ENCODE results near the gene FUT7.

The FUT7 gene

GRCh38 chr9:137042751-137043727 lies 11.2 kb upstream of the FUT7 start:
- no peak overlapping the region for H2BK5ac ChIP-seq (ENCODE audit: low read length)
- H3K4me1 ChIP-seq (ENCODE audit: control insufficient read depth, low read depth, low read length): no peaks in the 10 kb centered on the region
- H3K79me1 ChIP-seq (ENCODE audit: low read length): no peaks in the 10 kb centered on the region
- DNase-seq: no peak
- H3K27ac ChIP-seq (ENCODE audit: low read depth, low read length): no peak overlapping the region
- H4K5ac ChIP-seq (ENCODE audit: low read length): no peak overlapping the region
- no peaks in the 10 kb centered on the region for H3K79me2 ChIP-seq (ENCODE audit: control insufficient read depth, insufficient read depth, low read length)
- H3K9ac ChIP-seq (ENCODE audit: low read length): no peak overlapping the region
- WGBS (ENCODE audit: extremely low coverage, insufficient coverage, low lambda C conversion rate): no CpG with 5 or more reads among the region's 36 CpGs
- no peak overlapping the region for H3K23ac ChIP-seq (ENCODE audit: low read length)
- no peak overlapping the region for H2BK15ac ChIP-seq (replicated peaks; ENCODE audit: low read depth)
- no peak overlapping the region for H3K4me2 ChIP-seq (ENCODE audit: low read length)
- H3K56ac ChIP-seq (ENCODE audit: low read length): no peak overlapping the region
- no peak overlapping the region for H3K4me3 ChIP-seq (ENCODE audit: low read length)
- no peak overlapping the region for H3K18ac ChIP-seq (ENCODE audit: low read length)
- H2BK120ac ChIP-seq (ENCODE audit: low read depth, low read length): no peak overlapping the region
- no peak overlapping the region for H3K4ac ChIP-seq (ENCODE audit: low read depth, low read length)
- H3K36me3 ChIP-seq (ENCODE audit: control insufficient read depth, insufficient read depth, low read length): no peaks in the 10 kb centered on the region
- peaks cover 7% of the 10 kb centered on the region for H3K27me3 ChIP-seq (ENCODE audit: insufficient read depth, low read length, poor library complexity)
- no peak overlapping the region for H2AK5ac ChIP-seq (ENCODE audit: low read length)
- no peak overlapping the region for H4K8ac ChIP-seq (ENCODE audit: low read depth, low read length)

DNA sequence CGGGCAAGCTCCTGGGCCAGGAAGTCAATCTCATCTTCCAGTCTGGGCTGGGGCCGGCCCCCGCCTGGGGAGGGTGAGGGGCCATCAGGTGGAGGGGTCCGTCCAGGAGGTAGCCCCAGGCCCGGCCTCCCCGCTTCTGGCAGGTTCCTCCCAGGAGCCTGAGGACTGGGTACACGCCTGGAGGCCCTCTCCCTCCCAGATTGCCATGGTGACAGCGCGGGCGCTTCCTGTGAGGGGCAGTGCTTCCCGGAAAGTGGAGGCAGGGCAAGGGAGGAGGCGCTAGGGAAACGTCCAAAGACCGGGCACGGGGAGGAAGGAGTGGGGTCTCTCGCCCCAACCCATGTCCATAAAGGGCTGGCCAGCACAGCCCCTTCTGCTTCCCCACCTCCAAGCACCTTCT lies 9.2 kb upstream of the FUT7 start:
- H3K79me1 ChIP-seq (ENCODE audit: low read length): no peaks in the 10 kb centered on the region
- H3K18ac ChIP-seq (ENCODE audit: low read length): no peak overlapping the region
- H2BK5ac ChIP-seq (ENCODE audit: low read length): no peak overlapping the region
- no peak overlapping the region for H2BK15ac ChIP-seq (replicated peaks; ENCODE audit: low read depth)
- WGBS (ENCODE audit: extremely low coverage, insufficient coverage, low lambda C conversion rate): no CpG with 5 or more reads among the region's 16 CpGs
- no peak overlapping the region for H3K4ac ChIP-seq (ENCODE audit: low read depth, low read length)
- H3K4me1 ChIP-seq (ENCODE audit: control insufficient read depth, low read depth, low read length): no peaks in the 10 kb centered on the region
- no peak overlapping the region for H3K9ac ChIP-seq (ENCODE audit: low read length)
- H4K5ac ChIP-seq (ENCODE audit: low read length): no peak overlapping the region
- DNase-seq: no peak
- H3K23ac ChIP-seq (ENCODE audit: low read length): no peak overlapping the region
- no peaks in the 10 kb centered on the region for H3K36me3 ChIP-seq (ENCODE audit: control insufficient read depth, insufficient read depth, low read length)
- H3K79me2 ChIP-seq (ENCODE audit: control insufficient read depth, insufficient read depth, low read length): no peaks in the 10 kb centered on the region
- no peak overlapping the region for H2AK5ac ChIP-seq (ENCODE audit: low read length)
- no peak overlapping the region for H3K4me3 ChIP-seq (ENCODE audit: low read length)
- H3K56ac ChIP-seq (ENCODE audit: low read length): no peak overlapping the region
- no peak overlapping the region for H3K27ac ChIP-seq (ENCODE audit: low read depth, low read length)
- H4K8ac ChIP-seq (ENCODE audit: low read depth, low read length): no peak overlapping the region
- H3K4me2 ChIP-seq (ENCODE audit: low read length): no peak overlapping the region
- no peak overlapping the region for H2BK120ac ChIP-seq (ENCODE audit: low read depth, low read length)
- H3K27me3 ChIP-seq (ENCODE audit: insufficient read depth, low read length, poor library complexity): peaks cover 7% of the 10 kb centered on the region

GRCh38 chr9:137040568-137040967 lies 8.7 kb upstream of the FUT7 start:
- peaks cover 7% of the 10 kb centered on the region for H3K27me3 ChIP-seq (ENCODE audit: insufficient read depth, low read length, poor library complexity)
- no CpG with 5 or more reads among the region's 23 CpGs for WGBS (ENCODE audit: extremely low coverage, insufficient coverage, low lambda C conversion rate)
- H2BK15ac ChIP-seq (replicated peaks; ENCODE audit: low read depth): no peak overlapping the region
- H3K4me3 ChIP-seq (ENCODE audit: low read length): no peak overlapping the region
- no peak overlapping the region for H2BK120ac ChIP-seq (ENCODE audit: low read depth, low read length)
- no peak overlapping the region for H3K27ac ChIP-seq (ENCODE audit: low read depth, low read length)
- no peak overlapping the region for H3K18ac ChIP-seq (ENCODE audit: low read length)
- no peak overlapping the region for H3K4me2 ChIP-seq (ENCODE audit: low read length)
- H3K56ac ChIP-seq (ENCODE audit: low read length): no peak overlapping the region
- H3K9ac ChIP-seq (ENCODE audit: low read length): no peak overlapping the region
- H3K4ac ChIP-seq (ENCODE audit: low read depth, low read length): no peak overlapping the region
- H4K5ac ChIP-seq (ENCODE audit: low read length): no peak overlapping the region
- no peaks in the 10 kb centered on the region for H3K79me2 ChIP-seq (ENCODE audit: control insufficient read depth, insufficient read depth, low read length)
- no peak overlapping the region for H3K23ac ChIP-seq (ENCODE audit: low read length)
- H3K4me1 ChIP-seq (ENCODE audit: control insufficient read depth, low read depth, low read length): no peaks in the 10 kb centered on the region
- no peaks in the 10 kb centered on the region for H3K79me1 ChIP-seq (ENCODE audit: low read length)
- no peak overlapping the region for H4K8ac ChIP-seq (ENCODE audit: low read depth, low read length)
- no peak for DNase-seq
- H3K36me3 ChIP-seq (ENCODE audit: control insufficient read depth, insufficient read depth, low read length): no peaks in the 10 kb centered on the region
- no peak overlapping the region for H2AK5ac ChIP-seq (ENCODE audit: low read length)
- H2BK5ac ChIP-seq (ENCODE audit: low read length): no peak overlapping the region

GRCh38 chr9:137039611-137040366 lies 7.9 kb upstream of the FUT7 start:
- Histone ChIP-seq H2BK15ac (replicated peaks; ENCODE audit: low read depth) (no peak overlapping the region), H3K4me1 (ENCODE audit: control insufficient read depth, low read depth, low read length) (no peaks in the 10 kb centered on the region), H2AK5ac (ENCODE audit: low read length) (no peak overlapping the region), H3K4me3 (ENCODE audit: low read length) (no peak overlapping the region), H3K18ac (ENCODE audit: low read length) (no peak overlapping the region), H3K23ac (ENCODE audit: low read length) (no peak overlapping the region), H3K9ac (ENCODE audit: low read length) (no peak overlapping the region), H3K79me2 (ENCODE audit: control insufficient read depth, insufficient read depth, low read length) (no peaks in the 10 kb centered on the region), H2BK120ac (ENCODE audit: low read depth, low read length) (no peak overlapping the region), H4K5ac (ENCODE audit: low read length) (no peak overlapping the region), H3K4ac (ENCODE audit: low read depth, low read length) (no peak overlapping the region), H3K27me3 (ENCODE audit: insufficient read depth, low read length, poor library complexity) (peaks cover 3% of the 10 kb centered on the region), H3K4me2 (ENCODE audit: low read length) (no peak overlapping the region), H2BK5ac (ENCODE audit: low read length) (no peak overlapping the region), H3K27ac (ENCODE audit: low read depth, low read length) (no peak overlapping the region), H3K79me1 (ENCODE audit: low read length) (no peaks in the 10 kb centered on the region), H3K56ac (ENCODE audit: low read length) (no peak overlapping the region), H3K36me3 (ENCODE audit: control insufficient read depth, insufficient read depth, low read length) (no peaks in the 10 kb centered on the region), H4K8ac (ENCODE audit: low read depth, low read length) (no peak overlapping the region)
- no CpG with 5 or more reads among the region's 32 CpGs for WGBS (ENCODE audit: extremely low coverage, insufficient coverage, low lambda C conversion rate)
- no peak for DNase-seq

GRCh38 chr9:137038916-137039315 lies 7.0 kb upstream of the FUT7 start:
- no peak overlapping the region for H3K23ac ChIP-seq (ENCODE audit: low read length)
- no peak overlapping the region for H2BK120ac ChIP-seq (ENCODE audit: low read depth, low read length)
- H3K79me2 ChIP-seq (ENCODE audit: control insufficient read depth, insufficient read depth, low read length): no peaks in the 10 kb centered on the region
- WGBS (ENCODE audit: extremely low coverage, insufficient coverage, low lambda C conversion rate): no CpG with 5 or more reads among the region's 9 CpGs
- no peaks in the 10 kb centered on the region for H3K79me1 ChIP-seq (ENCODE audit: low read length)
- H3K36me3 ChIP-seq (ENCODE audit: control insufficient read depth, insufficient read depth, low read length): no peaks in the 10 kb centered on the region
- no peak overlapping the region for H2BK5ac ChIP-seq (ENCODE audit: low read length)
- no peak overlapping the region for H3K18ac ChIP-seq (ENCODE audit: low read length)
- H3K4me2 ChIP-seq (ENCODE audit: low read length): no peak overlapping the region
- no peak overlapping the region for H4K8ac ChIP-seq (ENCODE audit: low read depth, low read length)
- DNase-seq: no peak
- H4K5ac ChIP-seq (ENCODE audit: low read length): no peak overlapping the region
- H3K4ac ChIP-seq (ENCODE audit: low read depth, low read length): no peak overlapping the region
- H3K4me1 ChIP-seq (ENCODE audit: control insufficient read depth, low read depth, low read length): no peaks in the 10 kb centered on the region
- no peak overlapping the region for H2BK15ac ChIP-seq (replicated peaks; ENCODE audit: low read depth)
- no peak overlapping the region for H3K9ac ChIP-seq (ENCODE audit: low read length)
- H3K4me3 ChIP-seq (ENCODE audit: low read length): no peak overlapping the region
- H3K56ac ChIP-seq (ENCODE audit: low read length): no peak overlapping the region
- no peaks in the 10 kb centered on the region for H3K27me3 ChIP-seq (ENCODE audit: insufficient read depth, low read length, poor library complexity)
- H3K27ac ChIP-seq (ENCODE audit: low read depth, low read length): no peak overlapping the region
- no peak overlapping the region for H2AK5ac ChIP-seq (ENCODE audit: low read length)

Data from mesendoderm (in vitro differentiated cells).